SH-SY5Y (cell line): ENCODE results near the gene TMEM272.

ENCODE experiments used
- GATA2 ChIP-seq: IDR thresholded peaks from 2 replicates; pipeline ENCODE4 v1.6.1; 2011; ENCODE audit warnings: mild to moderate bottlenecking, low read depth, low read length
- GATA3 ChIP-seq: IDR thresholded peaks from 2 replicates; pipeline ENCODE4 v1.6.1; 2011; ENCODE audit warnings: low read depth, mild to moderate bottlenecking, low read length, moderate library complexity

DNA sequence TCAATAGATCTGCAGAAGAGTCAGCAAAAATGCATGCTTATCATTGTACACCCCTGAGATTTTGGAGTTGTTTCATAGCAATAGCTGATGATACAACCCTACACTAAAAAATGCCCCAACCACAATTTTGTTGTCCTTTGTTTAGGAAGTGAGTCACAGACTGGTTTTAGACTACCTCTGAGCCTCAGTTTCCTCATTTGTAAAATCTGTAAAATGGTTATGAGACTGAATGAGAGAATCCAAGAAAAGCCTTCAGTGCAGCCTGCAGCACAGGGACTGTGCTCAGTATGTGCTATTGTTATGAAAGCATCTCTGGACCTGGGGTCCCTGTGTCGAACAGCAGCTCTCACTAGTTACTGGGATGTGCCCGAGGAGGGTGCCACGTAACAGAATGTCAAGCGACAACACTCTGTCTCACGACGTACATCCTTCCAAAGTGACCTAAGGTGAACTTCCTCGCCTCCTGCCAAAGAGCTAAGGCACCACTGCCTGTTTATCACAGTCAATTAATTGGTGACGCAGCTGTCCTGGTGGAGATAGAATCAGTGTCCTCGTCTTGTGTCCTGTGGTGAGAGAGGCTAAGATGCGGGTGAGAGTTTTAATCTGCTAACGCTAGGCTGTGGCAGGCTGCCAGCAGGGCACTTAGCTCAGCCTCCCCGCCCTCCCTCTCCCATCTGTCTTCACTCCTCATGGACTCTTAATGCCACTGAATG is 59.1 kb downstream of the TMEM272 start:
- TF ChIP-seq GATA2 = peak; percentile 99
- TF ChIP-seq GATA3 = peak; percentile 95
